ENCODE data around the gene ZNF821.

DNA sequence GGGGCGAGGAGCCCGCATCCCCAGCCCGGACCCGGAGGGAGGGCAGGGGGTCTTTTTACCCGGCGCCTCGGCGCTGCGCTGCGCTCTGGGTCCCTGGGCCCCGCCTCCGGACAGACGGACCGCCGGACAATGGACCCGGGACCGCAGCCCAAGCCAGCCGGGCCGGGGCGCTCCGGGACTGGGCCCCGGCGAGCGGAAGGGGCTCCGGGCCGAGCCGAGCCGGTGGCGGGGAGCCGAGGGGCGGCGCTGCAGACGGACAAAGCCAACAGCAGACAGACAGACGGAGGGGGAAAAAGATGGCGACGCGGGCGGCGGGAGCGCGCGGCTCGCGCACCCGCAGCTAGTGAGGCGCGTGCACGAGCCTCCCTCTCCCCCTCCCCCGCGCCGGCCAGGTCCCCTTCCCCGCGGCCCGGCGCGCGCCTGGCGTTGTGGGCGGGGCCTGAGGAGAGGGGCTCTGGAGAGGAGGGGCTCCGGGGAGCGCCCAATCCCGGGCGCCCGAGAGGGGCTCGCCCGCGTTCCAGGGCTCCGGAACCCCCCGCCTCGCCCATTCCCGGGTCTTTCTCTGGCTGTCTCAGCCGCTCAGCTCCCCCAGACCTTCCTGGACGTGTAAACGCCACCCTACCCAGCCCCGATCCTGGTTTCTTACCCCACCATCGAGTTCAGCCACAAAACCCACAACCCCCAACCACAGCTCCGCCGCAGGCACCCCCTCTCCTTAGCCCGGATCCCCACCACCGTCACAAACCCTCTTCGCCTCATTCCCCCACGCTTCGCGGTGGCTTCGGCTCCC, at the start of gene ZNF821:
- TF ChIP-seq ZNF70 (CRISPR knock-in tag; IDR thresholded peaks at IDR 0.05) (0 out of 2 replicates have a peak, but pooled peaks have one; percentile 13), ESRRG (CRISPR knock-in tag; IDR thresholded peaks at IDR 0.05) (no peak), RARB (CRISPR knock-in tag; IDR thresholded peaks at IDR 0.05) (no peak), ZNF565 (CRISPR knock-in tag; conservative IDR thresholded peaks at IDR 0.05; ENCODE audit: low read depth) (no peak), PPARA (CRISPR knock-in tag; IDR thresholded peaks at IDR 0.05; ENCODE audit: borderline replicate concordance) (no peak), ARNTL (CRISPR knock-in tag; IDR thresholded peaks at IDR 0.05; ENCODE audit: borderline replicate concordance, low read depth) (no peak), ZFP3 (CRISPR knock-in tag; IDR thresholded peaks at IDR 0.05) (0 out of 2 replicates have a peak, but pooled peaks have one; percentile 48), ZFP30 (CRISPR knock-in tag; IDR thresholded peaks at IDR 0.05) (peak; percentile 51; the same call in 1 of the 2 replicates), TCF4 (CRISPR knock-in tag; IDR thresholded peaks at IDR 0.05; ENCODE audit: borderline replicate concordance) (no peak), BACH2 (CRISPR knock-in tag; IDR thresholded peaks at IDR 0.05; ENCODE audit: borderline replicate concordance) (0 out of 2 replicates have a peak, but pooled peaks have one; percentile 63), GLIS3 (CRISPR knock-in tag; IDR thresholded peaks at IDR 0.05) (no peak)
- TF ChIP-seq, protein P1, sequence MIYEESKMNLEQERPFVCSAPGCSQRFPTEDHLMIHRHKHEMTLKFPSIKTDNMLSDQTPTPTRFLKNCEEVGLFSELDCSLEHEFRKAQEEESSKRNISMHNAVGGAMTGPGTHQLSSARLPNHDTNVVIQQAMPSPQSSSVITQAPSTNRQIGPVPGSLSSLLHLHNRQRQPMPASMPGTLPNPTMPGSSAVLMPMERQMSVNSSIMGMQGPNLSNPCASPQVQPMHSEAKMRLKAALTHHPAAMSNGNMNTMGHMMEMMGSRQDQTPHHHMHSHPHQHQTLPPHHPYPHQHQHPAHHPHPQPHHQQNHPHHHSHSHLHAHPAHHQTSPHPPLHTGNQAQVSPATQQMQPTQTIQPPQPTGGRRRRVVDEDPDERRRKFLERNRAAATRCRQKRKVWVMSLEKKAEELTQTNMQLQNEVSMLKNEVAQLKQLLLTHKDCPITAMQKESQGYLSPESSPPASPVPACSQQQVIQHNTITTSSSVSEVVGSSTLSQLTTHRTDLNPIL (CRISPR knock-in tag; IDR thresholded peaks at IDR 0.05; ENCODE audit: low read depth), result no peak

Measured in SK-N-SH treated with all-trans-retinoic acid at 6 μM for 48 hours (cell line).